Measurements from ENCODE around the gene KL.

The KL gene

GRCh38 chr13:33100886-33101285, 84.7 kb downstream of the KL start:
- Histone ChIP-seq H3K36me3 (no peaks in the 10 kb centered on the region), H3K4me1 (ENCODE audit: control insufficient read depth in 1 of 2, insufficient read depth in 1 of 2, low read depth in 1 of 2, low read length in 1 of 2) (no peaks in the 10 kb centered on the region), H3K27ac (no peak overlapping the region), H3K4me3 (ENCODE audit: low read depth in 1 of 2, low read length in 1 of 2) (no peak overlapping the region), H3K27me3 (no peaks in the 10 kb centered on the region), H3K9me3 (no peaks in the 10 kb centered on the region)
- TF ChIP-seq, protein P1, sequence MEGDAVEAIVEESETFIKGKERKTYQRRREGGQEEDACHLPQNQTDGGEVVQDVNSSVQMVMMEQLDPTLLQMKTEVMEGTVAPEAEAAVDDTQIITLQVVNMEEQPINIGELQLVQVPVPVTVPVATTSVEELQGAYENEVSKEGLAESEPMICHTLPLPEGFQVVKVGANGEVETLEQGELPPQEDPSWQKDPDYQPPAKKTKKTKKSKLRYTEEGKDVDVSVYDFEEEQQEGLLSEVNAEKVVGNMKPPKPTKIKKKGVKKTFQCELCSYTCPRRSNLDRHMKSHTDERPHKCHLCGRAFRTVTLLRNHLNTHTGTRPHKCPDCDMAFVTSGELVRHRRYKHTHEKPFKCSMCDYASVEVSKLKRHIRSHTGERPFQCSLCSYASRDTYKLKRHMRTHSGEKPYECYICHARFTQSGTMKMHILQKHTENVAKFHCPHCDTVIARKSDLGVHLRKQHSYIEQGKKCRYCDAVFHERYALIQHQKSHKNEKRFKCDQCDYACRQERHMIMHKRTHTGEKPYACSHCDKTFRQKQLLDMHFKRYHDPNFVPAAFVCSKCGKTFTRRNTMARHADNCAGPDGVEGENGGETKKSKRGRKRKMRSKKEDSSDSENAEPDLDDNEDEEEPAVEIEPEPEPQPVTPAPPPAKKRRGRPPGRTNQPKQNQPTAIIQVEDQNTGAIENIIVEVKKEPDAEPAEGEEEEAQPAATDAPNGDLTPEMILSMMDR (IDR thresholded peaks at IDR 0.05) = no peak

- no peaks in the 10 kb centered on the region for H3K36me3 ChIP-seq
- no peak overlapping the region for H3K4me3 ChIP-seq (ENCODE audit: low read depth in 1 of 2, low read length in 1 of 2)
- H3K27ac ChIP-seq = no peak overlapping the region
- H3K9me3 ChIP-seq = no peaks in the 10 kb centered on the region
- no peaks in the 10 kb centered on the region for H3K4me1 ChIP-seq (ENCODE audit: control insufficient read depth in 1 of 2, insufficient read depth in 1 of 2, low read depth in 1 of 2, low read length in 1 of 2)
- TF ChIP-seq, protein P1 (IDR thresholded peaks at IDR 0.05) = no peak
- no peaks in the 10 kb centered on the region for H3K27me3 ChIP-seq
Observed at GRCh38 chr13:33101835-33102234, 85.6 kb downstream of the KL start.

- TF ChIP-seq, protein P1 (IDR thresholded peaks at IDR 0.05) = no peak
- no peaks in the 10 kb centered on the region for H3K36me3 ChIP-seq
- no peak overlapping the region for H3K27ac ChIP-seq
- H3K4me1 ChIP-seq (ENCODE audit: control insufficient read depth in 1 of 2, insufficient read depth in 1 of 2, low read depth in 1 of 2, low read length in 1 of 2) = no peaks in the 10 kb centered on the region
- H3K4me3 ChIP-seq (ENCODE audit: low read depth in 1 of 2, low read length in 1 of 2) = no peak overlapping the region
- no peaks in the 10 kb centered on the region for H3K27me3 ChIP-seq
- H3K9me3 ChIP-seq = no peaks in the 10 kb centered on the region
Observed at GRCh38 chr13:33103457-33103856, 87.2 kb downstream of the KL start.

DNA sequence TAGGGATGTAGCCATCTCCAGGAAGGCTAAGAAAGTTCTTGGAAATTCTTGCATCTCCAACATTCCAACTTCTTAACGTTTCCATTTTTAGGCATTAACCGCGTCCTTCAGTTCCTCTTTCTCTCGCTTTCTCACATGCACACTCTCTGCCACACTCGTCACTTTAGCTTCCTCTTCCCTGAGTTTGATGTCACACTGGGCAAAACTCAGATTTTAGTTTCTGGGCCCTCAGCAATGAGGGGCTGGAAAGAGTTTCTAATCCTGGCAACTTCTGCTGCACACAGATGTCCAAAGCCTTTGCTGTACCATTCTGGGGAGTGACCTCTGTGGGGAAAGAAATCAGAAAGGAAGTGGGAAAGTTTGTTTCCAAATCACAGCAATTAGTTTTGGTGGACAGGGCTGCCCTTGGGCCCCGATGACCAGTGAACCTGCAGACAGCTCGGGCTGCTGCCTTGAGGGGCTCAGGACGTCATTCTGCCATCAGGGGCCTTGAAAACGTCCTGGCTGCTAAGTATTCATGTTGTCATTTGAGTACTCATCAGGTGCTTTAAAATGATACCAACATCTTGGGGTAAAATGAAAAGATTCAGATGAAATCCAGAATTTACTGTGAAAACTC, 89.3 kb downstream of the KL start:
- H3K4me1 ChIP-seq (ENCODE audit: control insufficient read depth in 1 of 2, insufficient read depth in 1 of 2, low read depth in 1 of 2, low read length in 1 of 2) = no peaks in the 10 kb centered on the region
- no peak overlapping the region for H3K4me3 ChIP-seq (ENCODE audit: low read depth in 1 of 2, low read length in 1 of 2)
- H3K27ac ChIP-seq = no peak overlapping the region
- H3K9me3 ChIP-seq = no peaks in the 10 kb centered on the region
- H3K36me3 ChIP-seq = no peaks in the 10 kb centered on the region
- H3K27me3 ChIP-seq = no peaks in the 10 kb centered on the region
- TF ChIP-seq, protein P1 (IDR thresholded peaks at IDR 0.05) = no peak

DNA sequence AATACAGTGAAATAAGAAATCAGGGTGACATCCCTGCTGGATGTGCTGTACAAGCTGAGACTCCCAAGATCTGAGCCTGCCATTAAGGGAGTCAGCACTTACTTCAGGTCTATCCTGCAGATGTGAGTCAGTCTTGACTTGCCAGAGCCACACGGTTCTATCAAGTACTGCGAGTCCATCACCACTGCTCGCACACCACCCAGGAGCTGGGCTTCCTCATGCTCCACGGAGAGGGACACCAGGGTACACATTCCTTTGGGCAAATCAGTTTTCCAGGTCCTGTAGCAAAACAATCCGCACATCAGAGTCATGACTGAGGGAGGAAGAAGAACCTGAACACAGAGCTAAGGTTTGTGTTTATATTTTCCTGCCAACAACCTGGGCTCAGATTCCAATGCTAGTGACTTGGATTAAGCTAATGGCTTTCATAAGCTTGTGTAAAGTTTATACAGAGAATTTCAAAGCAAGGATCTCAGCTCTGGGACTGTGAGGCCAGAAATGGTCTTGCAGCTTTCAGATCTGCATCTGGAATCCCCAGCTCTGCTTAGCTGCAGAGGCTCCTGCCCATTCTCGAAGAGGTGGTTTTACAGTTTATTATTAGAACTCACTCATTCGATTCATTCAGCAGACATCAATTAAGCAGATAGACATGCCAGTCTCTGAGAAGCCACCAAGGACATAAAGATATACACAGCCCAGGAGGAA, 90.6 kb downstream of the KL start:
- no peaks in the 10 kb centered on the region for H3K9me3 ChIP-seq
- no peak overlapping the region for H3K27ac ChIP-seq
- no peaks in the 10 kb centered on the region for H3K27me3 ChIP-seq
- no peaks in the 10 kb centered on the region for H3K36me3 ChIP-seq
- H3K4me1 ChIP-seq (ENCODE audit: control insufficient read depth in 1 of 2, insufficient read depth in 1 of 2, low read depth in 1 of 2, low read length in 1 of 2) = no peaks in the 10 kb centered on the region
- TF ChIP-seq, protein P1 (IDR thresholded peaks at IDR 0.05) = no peak
- H3K4me3 ChIP-seq (ENCODE audit: low read depth in 1 of 2, low read length in 1 of 2) = no peak overlapping the region
